GM18868 (cell line): Measurements from ENCODE around the gene TRIAP1.

Experiments used
- ATAC-seq: cut with Tn5 transposase; IDR thresholded peaks from one replicate; pipeline ENCODE4 v1.9.1; 2021; ENCODE audit warnings: mild to moderate bottlenecking, moderate library complexity; ENCODE audit not compliant: unreplicated experiment

The TRIAP1 gene

GRCh38 chr12:120432772-120433525 lies 13.2 kb downstream of the TRIAP1 start:
- no peak for ATAC-seq

GRCh38 chr12:120429368-120429767 lies 16.8 kb downstream of the TRIAP1 start:
- ATAC-seq = no peak

GRCh38 chr12:120428597-120429229 lies 17.5 kb downstream of the TRIAP1 start:
- ATAC-seq = no peak

DNA sequence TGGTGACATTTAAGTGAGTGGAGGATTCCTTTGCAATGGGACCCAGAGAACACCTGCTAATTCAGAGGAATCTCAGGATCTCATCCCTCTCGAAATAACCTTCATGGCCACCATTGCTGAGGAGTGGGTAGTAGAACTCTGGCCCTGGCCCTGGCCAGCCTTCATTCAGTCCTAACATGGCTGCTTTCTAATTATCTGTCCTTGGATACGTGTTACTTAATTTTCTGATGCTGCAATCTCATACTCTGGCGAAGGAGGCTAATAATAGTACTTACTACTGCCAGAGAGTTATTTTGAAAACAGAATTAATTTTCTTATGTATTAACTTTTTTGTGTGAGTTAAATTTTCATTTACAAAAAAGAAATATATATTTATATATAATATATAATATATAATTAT lies 20.4 kb downstream of the TRIAP1 start:
- ATAC-seq = no peak

DNA sequence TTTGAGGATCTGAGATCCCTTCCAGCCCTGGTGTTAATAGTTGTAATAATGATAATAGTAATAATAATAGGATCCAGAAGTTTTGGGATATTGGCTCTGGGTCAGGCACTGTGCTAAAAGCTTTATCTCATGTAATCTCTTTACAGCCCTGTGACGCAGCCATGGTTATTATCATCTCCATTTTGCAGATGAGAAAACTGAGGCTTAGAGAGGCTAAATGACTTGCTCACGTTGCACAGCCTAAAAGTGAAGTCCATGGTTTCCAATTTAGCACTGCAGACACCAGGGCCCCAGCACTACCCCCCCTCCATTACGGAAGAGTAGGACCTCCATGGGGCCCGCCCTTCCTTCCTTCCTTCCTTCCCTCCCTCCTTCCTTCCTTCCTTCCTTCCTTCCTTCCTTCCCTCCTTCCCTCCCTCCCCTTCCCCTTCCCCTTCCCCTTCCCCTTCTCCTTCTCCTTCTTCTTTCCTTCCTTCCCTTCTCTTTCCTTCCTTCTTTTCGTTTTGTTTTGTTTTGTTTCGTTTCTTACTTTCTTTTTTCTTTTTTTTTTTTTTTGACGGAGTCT lies 23.2 kb downstream of the TRIAP1 start:
- ATAC-seq = no peak

- no peak for ATAC-seq
Measured at GRCh38 chr12:120421701-120422100, 24.5 kb downstream of the TRIAP1 start.

DNA sequence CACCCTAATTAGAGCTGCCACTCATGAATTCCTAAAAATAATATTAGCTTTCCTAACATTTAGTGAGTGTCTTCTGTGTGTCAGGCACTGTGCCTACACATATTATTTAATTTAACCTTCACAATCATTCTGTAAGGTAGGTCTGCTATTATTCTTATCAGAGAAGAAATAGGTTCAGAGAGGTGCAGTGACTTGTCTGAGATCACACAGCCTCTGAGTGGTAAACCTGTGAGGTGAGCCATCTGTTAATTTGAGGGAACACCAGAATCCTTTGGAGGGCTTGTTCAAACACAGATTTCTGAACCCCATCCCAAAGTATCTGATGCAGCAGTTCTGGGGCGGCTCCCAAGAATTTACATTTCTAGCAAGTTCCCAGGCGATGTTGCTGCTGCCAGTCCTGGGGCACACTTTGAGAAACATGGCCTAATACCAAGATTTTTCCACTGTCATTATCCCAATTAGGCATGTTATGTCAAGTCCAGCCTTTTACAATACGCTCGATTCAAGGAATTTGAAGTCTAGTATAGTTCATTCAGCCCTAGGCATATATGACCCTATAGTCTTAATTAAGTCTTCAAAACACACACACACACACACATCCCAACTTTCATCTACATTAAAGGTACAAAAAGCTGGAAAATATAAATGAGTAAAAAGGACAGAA lies 28.1 kb downstream of the TRIAP1 start:
- no peak for ATAC-seq

DNA sequence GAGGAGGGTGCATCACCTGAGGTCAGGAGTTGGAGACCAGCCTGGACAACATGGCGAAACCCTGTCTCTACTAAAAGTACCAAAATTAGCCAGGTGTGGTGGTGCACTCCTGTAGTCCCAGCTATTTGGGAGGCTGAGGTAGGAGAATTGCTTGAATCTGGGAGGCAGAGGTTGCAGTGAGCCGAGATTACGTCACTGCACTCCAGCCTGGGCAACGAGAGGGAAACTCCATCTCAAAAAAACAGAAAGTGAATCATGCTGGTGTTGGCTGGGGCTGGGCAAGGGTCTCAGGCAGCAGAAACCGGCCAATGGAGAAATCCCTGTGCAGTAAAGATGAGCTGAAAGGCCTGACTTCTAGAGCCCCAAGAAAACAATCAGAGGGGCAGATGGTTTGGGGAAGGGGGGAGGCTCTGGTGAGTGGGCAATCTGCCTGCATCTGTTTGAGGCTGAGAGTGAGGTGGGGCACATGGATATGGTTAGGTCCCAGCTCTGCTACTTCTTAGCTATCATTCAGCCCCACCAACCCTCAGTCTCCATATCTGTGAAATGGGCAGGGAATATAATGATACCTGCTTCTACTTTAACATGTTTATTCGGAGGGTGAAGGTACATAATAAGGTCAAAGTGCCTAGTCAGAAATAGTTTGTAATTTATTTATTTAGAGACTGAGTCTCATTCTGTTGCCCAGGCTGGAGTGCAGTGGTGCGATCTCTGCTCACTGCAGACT lies 29.5 kb downstream of the TRIAP1 start:
- ATAC-seq = no peak

GRCh38 chr12:120413901-120414695 lies 32.1 kb downstream of the TRIAP1 start:
- ATAC-seq = no peak

DNA sequence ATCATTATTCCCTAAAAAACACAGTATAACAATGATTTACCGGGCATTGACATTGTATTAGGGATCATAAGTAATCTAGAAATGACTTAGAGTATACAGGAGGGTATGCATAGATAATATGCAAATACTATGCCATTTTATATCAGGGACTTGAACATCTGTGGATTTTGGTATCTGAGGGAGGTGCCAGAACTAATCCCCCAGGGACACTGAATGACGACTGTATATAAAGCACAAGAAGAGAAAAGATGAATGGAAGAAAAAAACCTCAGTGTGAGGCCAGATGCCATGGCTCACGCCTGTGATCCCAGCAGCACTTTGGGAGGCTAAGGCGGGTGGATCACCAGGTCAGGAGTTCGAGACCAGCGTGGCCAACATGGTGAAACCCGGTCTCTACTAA lies 33.8 kb downstream of the TRIAP1 start:
- no peak for ATAC-seq

GRCh38 chr12:120408771-120409170 lies 37.4 kb downstream of the TRIAP1 start:
- no peak for ATAC-seq

DNA sequence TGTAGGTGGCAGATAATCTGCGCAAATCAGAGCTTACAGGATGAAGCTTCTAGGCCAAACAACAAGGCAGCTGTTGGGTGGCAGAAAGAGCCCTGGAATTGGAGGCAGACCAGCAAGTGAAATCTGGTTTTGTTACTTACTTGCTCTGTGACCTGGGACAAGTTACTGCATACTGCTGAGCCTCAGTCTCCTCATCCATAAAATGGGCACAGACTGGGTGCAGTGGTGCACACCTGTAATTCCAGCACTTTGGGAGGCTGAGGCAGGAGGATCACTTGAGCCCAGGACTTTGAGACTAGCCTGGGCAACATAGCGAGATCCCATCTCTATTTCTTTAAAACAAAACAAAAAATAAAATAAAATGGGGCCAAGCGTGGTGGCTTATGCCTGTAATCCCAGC lies 39.6 kb downstream of the TRIAP1 start:
- no peak for ATAC-seq

- ATAC-seq = no peak
Measured at GRCh38 chr12:120406069-120406468, 40.1 kb downstream of the TRIAP1 start.

DNA sequence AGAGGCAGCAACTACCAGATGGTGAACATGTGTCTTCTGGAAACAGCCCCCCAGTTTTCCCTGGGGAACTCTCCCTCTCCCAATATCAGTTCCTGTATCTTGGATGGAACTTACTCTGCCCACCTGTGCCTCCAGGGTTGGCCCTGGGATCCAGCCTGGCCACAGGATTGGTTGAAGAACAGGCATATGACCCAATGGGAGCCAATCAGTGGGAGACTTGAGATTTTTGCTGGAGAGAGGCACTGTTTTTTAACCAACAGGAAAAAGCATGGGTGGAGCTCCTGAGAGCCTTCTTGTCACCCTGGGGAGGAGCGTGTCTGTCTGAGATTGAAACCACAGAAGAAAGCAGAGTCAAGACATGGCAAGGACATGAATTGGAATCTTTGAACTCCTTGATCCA lies 41.9 kb downstream of the TRIAP1 start:
- no peak for ATAC-seq

DNA sequence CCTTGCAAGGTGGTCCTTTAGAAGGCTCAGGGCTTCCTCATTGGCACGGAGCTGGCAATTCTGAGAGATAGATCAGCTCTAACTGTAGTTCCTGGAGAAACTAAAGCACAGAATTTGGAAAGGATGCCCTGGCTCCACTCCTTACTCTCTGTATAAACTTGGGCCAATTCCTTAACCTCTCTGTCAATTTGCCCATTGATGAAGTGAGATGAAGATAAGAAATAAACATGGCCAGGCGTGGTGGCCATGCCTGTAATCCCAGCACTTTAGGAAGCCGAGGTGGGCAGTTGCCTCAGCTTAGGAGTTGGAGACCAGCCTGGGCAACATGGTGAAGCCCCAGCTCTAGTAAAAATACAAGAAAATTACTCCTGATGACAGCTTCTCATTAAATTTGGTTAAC lies 42.3 kb downstream of the TRIAP1 start:
- ATAC-seq = no peak

DNA sequence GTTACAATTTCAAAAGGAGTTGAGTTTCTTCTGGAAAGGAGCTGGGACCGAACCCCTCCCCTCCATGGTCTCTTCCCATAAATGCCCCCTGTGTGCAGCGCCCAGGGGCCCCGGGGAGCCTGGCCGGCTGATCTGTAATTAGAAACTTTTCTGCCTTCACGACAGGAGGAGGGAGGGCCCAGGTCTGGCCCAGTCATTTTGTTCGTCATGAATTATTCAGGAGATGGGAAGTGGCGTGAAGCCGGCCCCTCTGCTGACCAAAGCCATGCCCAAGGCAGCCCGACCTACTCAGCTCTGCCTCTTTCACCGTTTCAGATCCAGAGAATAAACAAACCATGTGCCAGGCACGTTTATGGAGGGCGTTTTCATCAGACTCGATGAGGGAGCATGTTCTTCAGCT lies 44.0 kb downstream of the TRIAP1 start:
- ATAC-seq = no peak

- ATAC-seq = no peak
Measured at GRCh38 chr12:120399531-120399930, 46.7 kb downstream of the TRIAP1 start.

DNA sequence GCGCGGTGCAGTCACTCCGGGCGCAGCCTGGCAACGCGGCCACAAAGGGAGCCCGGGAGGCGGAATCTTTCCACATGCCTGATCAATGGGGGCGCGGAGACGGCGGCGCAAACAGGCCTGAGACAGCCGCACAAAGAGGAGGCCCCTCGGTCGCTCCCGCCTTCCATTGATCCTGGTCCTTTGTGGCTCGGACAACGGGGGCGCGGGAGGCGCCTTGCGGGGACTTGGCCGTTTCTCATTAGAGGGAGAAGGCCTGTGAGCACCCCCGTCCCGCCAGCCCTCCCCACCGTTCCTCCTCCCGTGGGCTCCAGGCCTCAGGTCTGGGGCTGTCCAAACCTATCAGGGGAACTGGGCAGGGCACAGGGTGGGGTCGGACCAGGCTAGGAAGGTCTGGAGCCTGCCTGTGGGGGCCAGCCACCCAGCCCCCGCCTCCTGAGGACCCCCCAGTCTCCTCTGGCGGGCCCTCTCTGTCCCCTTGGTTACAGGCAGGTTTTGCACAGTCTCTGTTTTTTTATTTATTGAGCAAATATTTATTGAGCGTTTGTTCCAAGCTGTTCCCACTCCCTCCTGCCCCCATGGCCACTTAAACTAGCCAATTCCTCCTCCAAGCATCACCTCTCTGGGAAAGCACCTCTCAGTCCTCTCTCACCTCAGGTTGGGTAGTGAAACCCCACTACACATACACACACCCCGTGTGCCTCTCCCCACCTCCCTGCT lies 48.2 kb downstream of the TRIAP1 start:
- no peak for ATAC-seq

GRCh38 chr12:120394483-120395367 lies 51.5 kb downstream of the TRIAP1 start:
- ATAC-seq = no peak
